ENCODE data around the gene SERPINA5. TPM values are rescaled to one million over a fixed set of nuclear protein-coding genes. Genes with fewer than 3 reads are reported as not detected.
"Not testable (repeated sequence)": the region's sequence is repeated elsewhere in the genome, so short reads cannot be mapped to it uniquely, and the experiment has no call there.

The SERPINA5 gene
- total and polyA plus RNA-seq, 4 donors: 0.89 to 2.2 (median 1.4) TPM

DNA sequence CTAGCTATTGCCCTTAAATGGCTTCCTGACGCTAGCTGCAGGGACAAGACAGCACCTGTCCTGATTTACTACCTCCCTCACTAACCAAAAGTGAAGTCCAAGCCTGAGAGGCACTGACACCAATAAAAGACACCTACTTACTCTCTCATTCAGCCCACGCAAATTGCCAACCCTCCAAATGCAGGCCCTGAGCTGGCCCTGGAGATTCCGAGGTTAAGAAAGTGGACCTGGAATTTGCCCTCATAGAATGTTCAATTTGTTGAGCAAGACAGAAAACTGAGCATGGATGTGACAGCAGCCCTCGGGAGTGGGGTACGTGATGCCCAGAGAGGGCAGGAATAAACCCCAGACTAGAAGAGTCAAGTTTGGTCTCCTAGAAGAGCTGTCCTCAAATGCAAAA lies 47.4 kb downstream of the SERPINA5 start:
- Histone ChIP-seq H3K4me1 (ENCODE audit: control insufficient read depth, insufficient read depth, low read length) (no peaks in the 10 kb centered on the region), H3K36me3 (ENCODE audit: control insufficient read depth, insufficient read depth, low read length) (no peaks in the 10 kb centered on the region), H3K27me3 (ENCODE audit: control insufficient read depth, insufficient read depth, low read length) (no peaks in the 10 kb centered on the region), H3K9me3 (ENCODE audit: control insufficient read depth, insufficient read depth, low read length) (no peaks in the 10 kb centered on the region), H3K4me3 (ENCODE audit: low read depth, low read length) (no peak overlapping the region), H3K27ac (ENCODE audit: low read depth, low read length) (no peak overlapping the region)
- WGBS (ENCODE audit: insufficient coverage): 92% methylated on average over 5 of the region's 5 CpGs
- DNase-seq (ENCODE audit: low read depth in 4 of 6, low spot score in 6 of 6): no peak

DNA sequence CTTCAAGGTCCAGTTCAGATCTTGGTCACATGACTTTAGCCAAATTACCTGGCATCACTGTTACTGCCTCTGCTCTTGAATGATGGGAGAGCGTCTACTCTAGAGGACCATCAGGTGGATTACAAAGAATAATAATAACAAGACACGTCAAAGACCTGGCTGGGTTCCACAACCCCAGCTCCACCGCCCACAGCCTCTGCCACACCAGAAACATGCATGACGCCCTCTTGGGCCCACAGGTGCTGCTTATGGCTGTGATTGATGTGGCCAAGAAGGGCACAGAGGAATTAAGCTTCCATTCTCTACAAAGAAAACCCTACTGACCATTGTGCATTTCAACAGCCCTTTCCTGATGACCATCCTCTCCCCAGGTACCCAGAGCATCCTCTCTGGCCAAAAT lies 49.2 kb downstream of the SERPINA5 start:
- WGBS (ENCODE audit: insufficient coverage): 72% methylated on average over 2 of the region's 4 CpGs
- no peaks in the 10 kb centered on the region for H3K9me3 ChIP-seq (ENCODE audit: control insufficient read depth, insufficient read depth, low read length)
- H3K4me1 ChIP-seq (ENCODE audit: control insufficient read depth, insufficient read depth, low read length): no peaks in the 10 kb centered on the region
- H3K36me3 ChIP-seq (ENCODE audit: control insufficient read depth, insufficient read depth, low read length): no peaks in the 10 kb centered on the region
- H3K4me3 ChIP-seq (ENCODE audit: low read depth, low read length): no peak overlapping the region
- no peak overlapping the region for H3K27ac ChIP-seq (ENCODE audit: low read depth, low read length)
- H3K27me3 ChIP-seq (ENCODE audit: control insufficient read depth, insufficient read depth, low read length): no peaks in the 10 kb centered on the region
- no peak for DNase-seq (ENCODE audit: low read depth in 4 of 6, low spot score in 6 of 6)

DNA sequence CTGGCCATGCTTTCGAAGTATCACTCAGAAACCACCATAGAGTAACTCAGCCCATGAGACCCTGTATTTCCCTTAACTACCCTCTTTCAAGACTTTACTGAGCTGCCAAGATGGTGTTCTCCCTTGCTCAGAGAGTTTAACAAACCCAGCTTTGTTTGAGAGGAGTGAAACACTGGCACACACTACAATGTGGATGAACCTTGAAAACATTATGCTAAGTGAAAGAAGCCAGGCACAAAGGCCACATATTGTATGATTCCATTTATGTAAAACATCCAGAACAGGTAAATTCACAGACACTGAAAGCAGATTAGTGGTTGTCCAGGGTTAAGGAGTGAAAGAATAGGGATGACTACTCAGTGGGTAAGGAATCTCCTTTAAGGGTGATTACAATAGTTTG lies 49.8 kb downstream of the SERPINA5 start:
- Histone ChIP-seq H3K36me3 (ENCODE audit: control insufficient read depth, insufficient read depth, low read length) (no peaks in the 10 kb centered on the region), H3K27ac (ENCODE audit: low read depth, low read length) (no peak overlapping the region), H3K9me3 (ENCODE audit: control insufficient read depth, insufficient read depth, low read length) (no peaks in the 10 kb centered on the region), H3K27me3 (ENCODE audit: control insufficient read depth, insufficient read depth, low read length) (no peaks in the 10 kb centered on the region), H3K4me3 (ENCODE audit: low read depth, low read length) (no peak overlapping the region), H3K4me1 (ENCODE audit: control insufficient read depth, insufficient read depth, low read length) (no peaks in the 10 kb centered on the region)
- DNase-seq (ENCODE audit: low read depth in 4 of 6, low spot score in 6 of 6): no peak
- WGBS (ENCODE audit: insufficient coverage): 92% methylated on average over 1 of the region's 1 CpG

DNA sequence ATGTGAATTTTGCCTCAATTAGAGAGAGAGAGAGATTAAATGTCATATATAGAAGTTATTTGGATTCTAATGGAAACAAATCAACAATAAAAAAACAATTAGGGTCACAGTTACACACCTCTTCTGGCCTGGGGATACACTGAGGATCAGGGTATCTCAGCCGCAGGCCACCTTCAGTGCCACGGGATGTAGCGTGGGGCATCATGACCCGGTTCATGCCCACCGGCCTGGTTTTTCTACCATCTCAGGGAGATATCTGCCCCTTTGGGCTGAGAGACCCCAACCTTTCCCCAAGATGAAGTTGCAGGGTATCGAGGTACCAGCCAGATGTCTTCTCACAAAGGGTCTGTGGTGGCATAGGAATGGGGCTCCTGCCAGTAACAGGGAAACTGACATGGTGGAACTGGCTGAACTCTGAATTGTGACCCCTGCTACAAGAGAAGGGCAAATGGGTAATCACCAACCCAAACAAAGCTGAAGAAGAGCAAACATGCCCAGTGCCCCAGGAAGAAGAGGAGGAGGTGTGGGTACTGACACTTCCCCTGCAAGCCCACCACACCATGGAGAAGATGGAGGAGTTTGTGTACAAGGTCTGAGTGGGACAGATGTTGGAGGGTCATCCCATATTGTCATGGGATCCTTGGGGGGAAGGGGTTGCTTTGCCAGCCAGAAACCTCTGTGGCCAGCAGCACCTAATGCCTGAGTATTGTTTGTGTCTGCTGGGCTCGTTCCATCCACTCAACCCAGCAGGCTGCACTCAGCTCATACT lies 50.5 kb downstream of the SERPINA5 start:
- 88% methylated on average over 7 of the region's 7 CpGs for WGBS (ENCODE audit: insufficient coverage)
- no peak for DNase-seq (ENCODE audit: low read depth in 4 of 6, low spot score in 6 of 6)
- no peaks in the 10 kb centered on the region for H3K9me3 ChIP-seq (ENCODE audit: control insufficient read depth, insufficient read depth, low read length)
- no peak overlapping the region for H3K4me3 ChIP-seq (ENCODE audit: low read depth, low read length)
- H3K4me1 ChIP-seq (ENCODE audit: control insufficient read depth, insufficient read depth, low read length): no peaks in the 10 kb centered on the region
- no peak overlapping the region for H3K27ac ChIP-seq (ENCODE audit: low read depth, low read length)
- no peaks in the 10 kb centered on the region for H3K27me3 ChIP-seq (ENCODE audit: control insufficient read depth, insufficient read depth, low read length)
- H3K36me3 ChIP-seq (ENCODE audit: control insufficient read depth, insufficient read depth, low read length): no peaks in the 10 kb centered on the region

DNA sequence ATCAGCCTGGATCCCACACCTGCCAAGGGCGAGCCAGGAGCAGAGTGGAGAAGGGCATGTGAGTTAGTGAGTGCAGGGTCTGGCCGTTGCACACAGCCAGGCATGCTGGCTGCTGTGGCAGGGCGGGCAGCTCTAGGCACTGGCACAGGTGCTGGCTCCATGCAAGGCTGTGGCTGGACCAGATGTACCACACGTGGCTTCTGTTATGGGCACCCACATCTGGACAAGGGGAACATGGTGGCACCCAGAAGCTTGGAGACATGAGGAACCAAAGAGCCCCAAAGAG lies 51.0 kb downstream of the SERPINA5 start:
- Histone ChIP-seq H3K4me1 (ENCODE audit: control insufficient read depth, insufficient read depth, low read length) (no peaks in the 10 kb centered on the region), H3K4me3 (ENCODE audit: low read depth, low read length) (no peak overlapping the region), H3K36me3 (ENCODE audit: control insufficient read depth, insufficient read depth, low read length) (no peaks in the 10 kb centered on the region), H3K9me3 (ENCODE audit: control insufficient read depth, insufficient read depth, low read length) (no peaks in the 10 kb centered on the region), H3K27me3 (ENCODE audit: control insufficient read depth, insufficient read depth, low read length) (no peaks in the 10 kb centered on the region), H3K27ac (ENCODE audit: low read depth, low read length) (no peak overlapping the region)
- no peak for DNase-seq (ENCODE audit: low read depth in 4 of 6, low spot score in 6 of 6)
- WGBS (ENCODE audit: insufficient coverage): 89% methylated on average over 4 of the region's 4 CpGs

DNA sequence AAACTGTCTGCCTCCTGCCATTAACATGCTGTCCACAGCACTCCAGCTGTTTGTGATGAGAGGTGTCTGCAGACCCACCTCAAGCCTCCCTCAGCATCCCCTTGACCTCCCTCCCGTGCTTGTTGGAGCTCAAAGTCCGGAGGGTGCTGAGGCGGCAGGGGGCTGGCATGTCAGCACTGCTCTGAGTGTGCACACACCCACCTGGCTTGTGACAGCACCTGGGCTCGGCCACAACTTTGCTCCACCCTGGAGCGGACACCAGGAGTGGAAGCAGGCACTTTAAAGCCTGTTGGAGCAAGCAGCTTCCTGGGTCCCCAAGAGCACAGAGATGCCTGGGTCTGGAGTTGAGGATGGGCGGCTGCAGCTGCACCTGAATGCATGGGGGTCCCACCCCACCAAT lies 51.9 kb downstream of the SERPINA5 start:
- Histone ChIP-seq H3K27ac (ENCODE audit: low read depth, low read length) (no peak overlapping the region), H3K4me1 (ENCODE audit: control insufficient read depth, insufficient read depth, low read length) (no peaks in the 10 kb centered on the region), H3K27me3 (ENCODE audit: control insufficient read depth, insufficient read depth, low read length) (no peaks in the 10 kb centered on the region), H3K4me3 (ENCODE audit: low read depth, low read length) (no peak overlapping the region), H3K36me3 (ENCODE audit: control insufficient read depth, insufficient read depth, low read length) (no peaks in the 10 kb centered on the region), H3K9me3 (ENCODE audit: control insufficient read depth, insufficient read depth, low read length) (no peaks in the 10 kb centered on the region)
- WGBS (ENCODE audit: insufficient coverage): 89% methylated on average over 5 of the region's 6 CpGs
- DNase-seq (ENCODE audit: low read depth in 4 of 6, low spot score in 6 of 6): no peak

DNA sequence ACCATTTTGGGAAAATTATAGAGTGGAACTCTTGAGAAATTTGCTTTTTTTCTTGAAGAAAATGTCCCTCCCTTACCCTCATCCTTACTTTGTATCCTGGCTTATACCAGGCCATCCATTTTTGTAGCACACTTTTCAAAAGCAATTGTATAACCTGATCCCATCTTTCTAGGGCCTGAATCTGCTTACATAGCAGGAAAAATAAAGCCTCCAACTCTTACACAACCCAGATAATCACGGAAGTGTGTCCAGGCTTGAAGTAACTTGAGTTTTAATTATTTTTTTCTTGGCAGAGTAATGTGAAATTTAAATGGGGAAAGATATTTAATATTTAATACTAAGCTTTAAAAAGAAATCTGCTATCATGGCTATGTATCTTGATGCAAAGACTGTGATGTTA lies 53.9 kb downstream of the SERPINA5 start:
- WGBS (ENCODE audit: insufficient coverage): no CpG with 5 or more reads among the region's 1 CpG
- DNase-seq (ENCODE audit: low read depth in 4 of 6, low spot score in 6 of 6): no peak
- Histone ChIP-seq H3K4me3 (ENCODE audit: low read depth, low read length) (no peak overlapping the region), H3K4me1 (ENCODE audit: control insufficient read depth, insufficient read depth, low read length) (no peaks in the 10 kb centered on the region), H3K9me3 (ENCODE audit: control insufficient read depth, insufficient read depth, low read length) (no peaks in the 10 kb centered on the region), H3K27me3 (ENCODE audit: control insufficient read depth, insufficient read depth, low read length) (no peaks in the 10 kb centered on the region), H3K27ac (ENCODE audit: low read depth, low read length) (no peak overlapping the region), H3K36me3 (ENCODE audit: control insufficient read depth, insufficient read depth, low read length) (no peaks in the 10 kb centered on the region)

DNA sequence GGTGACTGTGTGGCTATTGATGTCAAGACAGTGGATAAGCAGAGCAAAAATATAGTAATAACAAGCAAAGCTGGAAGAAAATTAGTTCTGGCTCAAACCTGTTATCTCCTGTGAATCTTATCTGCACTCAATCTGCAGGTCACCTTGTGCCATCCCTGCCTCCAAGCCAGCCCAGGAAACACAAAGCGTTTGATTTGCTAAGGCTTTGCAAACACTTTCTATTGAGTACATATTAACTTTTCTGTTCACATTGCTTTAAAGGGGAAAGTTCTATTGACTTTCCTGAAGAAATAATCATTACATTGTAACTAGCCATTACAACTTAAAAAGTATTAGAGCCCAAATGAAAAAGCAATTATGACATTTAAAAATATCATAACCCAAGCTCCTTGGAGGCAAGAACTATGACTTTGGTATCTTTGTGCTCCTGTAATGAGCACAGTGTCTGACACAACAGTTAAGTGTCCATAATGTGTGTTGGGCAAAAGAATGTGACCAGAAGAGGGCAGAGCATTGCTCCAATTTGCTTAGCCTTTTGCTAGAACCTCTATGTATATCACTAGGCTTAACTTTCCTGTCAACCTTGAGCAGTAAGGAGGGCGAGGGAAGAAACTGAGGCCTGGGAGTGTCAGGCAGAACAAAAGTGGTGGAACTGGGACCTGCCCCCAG lies 55.7 kb downstream of the SERPINA5 start:
- WGBS (ENCODE audit: insufficient coverage): no CpG with 5 or more reads among the region's 2 CpGs

DNA sequence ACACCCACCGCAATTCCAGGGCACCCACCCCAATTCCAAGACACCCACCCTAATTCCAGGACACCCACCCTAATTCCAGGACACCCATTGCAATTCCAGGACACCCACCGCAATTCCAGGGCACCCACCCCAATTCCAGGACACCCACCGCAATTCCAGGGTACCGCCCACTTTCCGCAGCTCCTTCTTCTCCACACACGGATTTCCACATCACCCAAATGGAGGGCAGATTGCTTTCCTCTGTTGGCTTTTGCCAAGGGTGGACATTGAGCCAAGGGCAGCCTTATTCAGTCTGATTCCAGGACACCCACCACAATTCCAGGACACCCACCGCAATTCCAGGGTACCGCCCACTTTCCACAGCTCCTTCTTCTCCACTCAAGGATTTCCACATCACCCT lies 56.6 kb downstream of the SERPINA5 start:
- H3K4me3 ChIP-seq (ENCODE audit: low read depth, low read length); H3K27ac ChIP-seq (ENCODE audit: low read depth, low read length); DNase-seq (ENCODE audit: low read depth in 4 of 6, low spot score in 6 of 6); H3K27me3 ChIP-seq (ENCODE audit: control insufficient read depth, insufficient read depth, low read length); H3K9me3 ChIP-seq (ENCODE audit: control insufficient read depth, insufficient read depth, low read length); H3K4me1 ChIP-seq (ENCODE audit: control insufficient read depth, insufficient read depth, low read length); H3K36me3 ChIP-seq (ENCODE audit: control insufficient read depth, insufficient read depth, low read length): not testable (repeated sequence)
- WGBS (ENCODE audit: insufficient coverage): 90% methylated on average over 7 of the region's 8 CpGs

More for the DNA sequence above, 55.7 kb downstream of the SERPINA5 start:
- Histone ChIP-seq H3K9me3 (ENCODE audit: control insufficient read depth, insufficient read depth, low read length) (no peaks in the 10 kb centered on the region), H3K4me1 (ENCODE audit: control insufficient read depth, insufficient read depth, low read length) (no peaks in the 10 kb centered on the region), H3K27me3 (ENCODE audit: control insufficient read depth, insufficient read depth, low read length) (no peaks in the 10 kb centered on the region), H3K27ac (ENCODE audit: low read depth, low read length) (no peak overlapping the region), H3K36me3 (ENCODE audit: control insufficient read depth, insufficient read depth, low read length) (no peaks in the 10 kb centered on the region), H3K4me3 (ENCODE audit: low read depth, low read length) (no peak overlapping the region)
- no peak for DNase-seq (ENCODE audit: low read depth in 4 of 6, low spot score in 6 of 6)

DNA sequence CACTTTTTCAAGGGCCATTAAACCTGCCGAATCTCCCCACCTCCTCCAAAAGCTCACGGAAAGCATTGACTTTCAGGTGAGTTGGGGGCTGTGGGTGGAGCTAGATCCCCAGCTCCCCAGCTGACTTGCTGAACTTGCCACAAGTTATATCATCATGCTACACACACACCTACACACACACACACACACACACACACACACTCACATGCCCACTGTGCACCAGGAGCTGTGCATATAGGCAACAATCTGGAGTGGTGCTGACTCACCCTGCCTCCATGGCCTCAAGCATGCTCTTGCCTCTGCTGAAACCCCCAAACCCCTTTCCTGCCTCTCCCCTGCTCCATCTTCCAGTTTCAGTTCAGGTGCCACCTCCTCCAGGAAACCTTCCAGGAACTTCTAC lies 57.1 kb downstream of the SERPINA5 start:
- Histone ChIP-seq H3K36me3 (ENCODE audit: control insufficient read depth, insufficient read depth, low read length) (no peaks in the 10 kb centered on the region), H3K27ac (ENCODE audit: low read depth, low read length) (no peak overlapping the region), H3K9me3 (ENCODE audit: control insufficient read depth, insufficient read depth, low read length) (no peaks in the 10 kb centered on the region), H3K27me3 (ENCODE audit: control insufficient read depth, insufficient read depth, low read length) (no peaks in the 10 kb centered on the region), H3K4me1 (ENCODE audit: control insufficient read depth, insufficient read depth, low read length) (no peaks in the 10 kb centered on the region), H3K4me3 (ENCODE audit: low read depth, low read length) (no peak overlapping the region)
- WGBS (ENCODE audit: insufficient coverage): 100% methylated on average over 1 of the region's 2 CpGs
- DNase-seq (ENCODE audit: low read depth in 4 of 6, low spot score in 6 of 6): no peak
